LNCAP (cell line): ENCODE measurements around the gene DHX58.

Source experiments
- TF ChIP-seq, protein P1 (sequence below): fragments of 450-650 bp; IDR thresholded peaks from 2 replicates; pipeline ENCODE4 v1.5.1; 2017; ENCODE audit warnings: mild to moderate bottlenecking

The DHX58 gene

DNA sequence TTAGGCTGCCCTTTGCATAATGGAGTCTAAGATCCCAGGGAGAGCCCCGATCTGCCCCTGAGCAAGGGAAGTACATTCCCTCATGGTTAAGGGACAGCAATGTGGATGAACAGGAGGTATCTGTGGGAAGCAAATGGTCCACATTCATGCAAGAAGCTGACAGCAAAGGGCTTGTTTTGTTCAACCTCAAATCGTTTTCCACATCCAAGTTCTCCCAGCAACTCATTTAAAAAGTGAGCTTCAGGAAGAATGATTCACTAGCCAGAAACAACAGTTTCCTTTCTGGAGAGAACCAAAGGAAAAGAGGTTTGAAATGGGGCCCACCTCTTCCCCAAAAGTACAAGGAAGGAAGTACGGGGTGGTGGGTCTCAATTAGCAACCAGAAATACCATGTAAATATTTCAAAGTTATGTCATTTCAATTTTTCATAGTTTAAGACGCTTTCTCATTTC is 19.5 kb upstream of the DHX58 start:
- TF ChIP-seq, protein P1, sequence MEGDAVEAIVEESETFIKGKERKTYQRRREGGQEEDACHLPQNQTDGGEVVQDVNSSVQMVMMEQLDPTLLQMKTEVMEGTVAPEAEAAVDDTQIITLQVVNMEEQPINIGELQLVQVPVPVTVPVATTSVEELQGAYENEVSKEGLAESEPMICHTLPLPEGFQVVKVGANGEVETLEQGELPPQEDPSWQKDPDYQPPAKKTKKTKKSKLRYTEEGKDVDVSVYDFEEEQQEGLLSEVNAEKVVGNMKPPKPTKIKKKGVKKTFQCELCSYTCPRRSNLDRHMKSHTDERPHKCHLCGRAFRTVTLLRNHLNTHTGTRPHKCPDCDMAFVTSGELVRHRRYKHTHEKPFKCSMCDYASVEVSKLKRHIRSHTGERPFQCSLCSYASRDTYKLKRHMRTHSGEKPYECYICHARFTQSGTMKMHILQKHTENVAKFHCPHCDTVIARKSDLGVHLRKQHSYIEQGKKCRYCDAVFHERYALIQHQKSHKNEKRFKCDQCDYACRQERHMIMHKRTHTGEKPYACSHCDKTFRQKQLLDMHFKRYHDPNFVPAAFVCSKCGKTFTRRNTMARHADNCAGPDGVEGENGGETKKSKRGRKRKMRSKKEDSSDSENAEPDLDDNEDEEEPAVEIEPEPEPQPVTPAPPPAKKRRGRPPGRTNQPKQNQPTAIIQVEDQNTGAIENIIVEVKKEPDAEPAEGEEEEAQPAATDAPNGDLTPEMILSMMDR = no peak

DNA sequence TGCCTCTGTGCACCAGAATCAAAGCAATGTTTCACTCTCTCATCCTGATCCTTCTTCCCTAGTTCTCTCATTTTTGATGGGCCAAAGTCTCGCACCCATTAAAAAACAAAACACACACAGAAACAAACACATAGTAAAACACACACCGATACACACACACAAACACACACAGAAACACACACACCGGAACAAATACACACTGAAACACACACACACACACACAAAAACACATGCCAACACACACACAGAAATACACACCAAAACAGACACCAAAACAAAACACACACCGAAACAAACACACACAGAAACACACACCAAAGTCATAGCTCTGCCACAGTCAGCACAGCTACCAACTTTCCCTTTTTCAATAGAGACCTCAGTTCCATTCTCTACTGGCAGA is 18.7 kb upstream of the DHX58 start:
- TF ChIP-seq, protein P1 = no peak

DNA sequence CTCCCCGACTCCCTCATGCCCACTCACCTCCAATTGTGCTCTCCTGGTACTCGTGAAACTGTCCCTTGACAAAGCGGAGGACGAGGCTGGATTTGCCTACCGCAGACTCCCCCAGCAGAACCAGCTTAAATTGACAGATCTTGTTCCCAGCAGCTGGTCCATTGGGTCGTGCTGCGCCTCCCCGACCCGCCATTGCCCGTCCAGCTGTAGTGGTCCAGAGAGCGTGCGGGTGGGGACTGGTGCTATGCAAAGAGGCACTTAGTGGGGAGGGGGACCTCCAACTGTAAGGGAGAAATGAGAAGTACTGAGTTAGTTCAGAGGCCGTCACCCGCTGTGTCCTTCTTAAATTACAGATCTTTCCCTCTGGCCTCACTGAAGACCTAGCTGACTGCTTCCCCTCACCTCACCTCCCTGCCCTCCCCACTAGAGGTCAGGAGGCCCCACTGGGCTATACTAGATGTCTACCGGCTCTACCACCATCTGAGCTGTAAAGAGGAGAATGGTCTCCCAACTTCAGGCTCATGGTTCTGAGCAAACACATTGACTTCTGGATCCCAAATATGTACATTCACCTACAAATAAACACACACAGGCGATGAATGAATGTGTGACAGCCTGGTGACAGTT is 17.9 kb upstream of the DHX58 start:
- TF ChIP-seq, protein P1 = no peak

DNA sequence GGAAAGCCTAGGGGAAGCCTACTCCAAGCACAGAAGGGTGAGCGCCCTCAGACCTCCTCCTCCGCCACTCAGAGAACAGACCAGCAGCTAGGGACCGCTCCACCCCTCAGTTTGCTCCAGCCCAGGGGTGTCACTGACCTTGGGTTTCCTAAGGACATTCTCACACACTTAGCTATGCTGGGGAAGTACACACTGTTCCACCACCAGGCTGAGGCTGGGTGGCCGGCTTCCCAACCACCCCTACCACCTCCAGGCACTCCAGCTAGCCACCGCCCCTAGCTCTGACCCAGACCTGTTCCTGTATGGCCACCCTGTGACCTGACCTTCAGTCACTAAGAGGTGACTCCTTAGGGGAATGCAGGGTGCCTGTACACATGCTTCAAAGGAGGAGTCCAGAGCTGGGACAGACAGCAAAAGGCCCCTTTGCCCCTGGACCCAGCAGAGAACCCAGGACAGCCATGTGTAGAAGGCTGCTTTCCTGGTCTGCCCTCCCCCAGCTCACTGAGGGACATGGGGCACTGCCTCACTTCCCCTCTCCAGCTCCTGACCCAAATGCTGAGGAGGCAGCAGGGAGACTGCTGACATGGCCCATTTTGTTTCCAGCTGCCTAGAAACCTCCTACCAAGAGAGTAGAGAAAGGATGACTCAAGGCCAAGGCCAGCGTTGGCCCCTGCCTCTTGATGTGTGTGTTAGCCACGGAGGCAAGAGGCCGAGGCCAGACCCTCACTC is 16.8 kb upstream of the DHX58 start:
- TF ChIP-seq, protein P1 = no peak

DNA sequence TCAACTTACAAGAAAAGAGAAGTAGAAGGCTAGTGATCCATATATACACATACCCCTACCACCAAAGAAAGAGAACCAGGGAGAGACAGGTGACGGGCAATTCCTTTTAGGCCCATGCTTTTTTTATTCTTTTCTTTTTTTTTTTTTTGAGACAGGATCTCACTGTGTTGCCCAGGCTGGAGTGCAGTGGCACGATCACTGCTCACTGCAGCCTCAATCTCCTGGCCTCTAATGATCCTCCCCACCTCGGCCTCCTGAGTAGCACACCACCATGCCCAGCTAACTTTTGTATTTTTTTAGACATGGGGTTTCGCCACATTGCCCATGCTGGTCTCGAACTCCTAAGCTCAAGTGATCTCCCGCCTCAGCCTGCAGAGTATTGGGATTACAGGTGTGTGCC is 14.9 kb upstream of the DHX58 start:
- TF ChIP-seq, protein P1 = no peak

DNA sequence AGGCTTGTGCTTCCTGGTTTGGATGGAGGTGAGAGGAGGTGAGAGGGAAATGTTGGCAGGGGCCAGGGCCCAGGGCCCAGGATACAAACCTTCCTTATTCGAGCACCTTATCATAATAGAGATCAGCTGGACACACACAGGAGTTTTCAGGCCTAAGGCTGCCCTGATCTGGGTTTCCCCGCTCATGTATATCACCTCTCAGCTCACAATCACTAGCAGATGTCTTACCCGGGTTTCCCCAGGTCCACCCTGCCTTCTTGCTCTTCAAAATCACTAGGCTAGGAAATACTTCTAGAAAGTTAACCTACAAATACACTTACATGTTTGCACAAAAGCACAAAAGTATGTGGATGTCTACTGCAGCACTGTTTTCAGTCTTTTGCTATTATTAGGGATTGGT is 14.3 kb upstream of the DHX58 start:
- TF ChIP-seq, protein P1 = no peak

DNA sequence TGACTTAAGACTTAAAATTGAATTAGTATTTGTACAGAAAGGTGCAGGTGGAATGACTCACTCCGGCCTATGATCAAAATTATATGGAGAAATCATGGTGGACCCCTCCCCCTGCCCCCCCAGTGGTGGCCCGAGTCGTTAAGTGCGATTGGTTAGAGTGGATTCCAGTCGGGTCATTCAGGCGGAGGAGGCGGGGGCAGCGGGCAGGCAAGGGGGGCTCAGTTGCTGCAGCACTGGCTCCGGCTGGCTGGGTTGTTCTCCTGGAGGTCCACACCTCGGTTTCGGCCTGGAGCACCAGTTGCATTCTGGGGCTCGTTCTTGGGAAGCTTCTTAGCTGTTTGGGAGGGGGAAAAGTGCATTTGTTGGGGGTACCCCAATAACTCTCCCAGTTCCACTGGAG is 13.1 kb upstream of the DHX58 start:
- TF ChIP-seq, protein P1 = no peak
